ENCODE results near the gene DLGAP1. TPM values are rescaled to one million over a fixed set of nuclear protein-coding genes. Genes with fewer than 3 reads are reported as not detected.

DLGAP1 gene
- total RNA-seq, 1 experiment from 2014 or later, result 10.1 TPM

GRCh38 chr18:3816610-3817363 is 638.3 kb downstream of the DLGAP1 start:
- no peak for DNase-seq
- Histone ChIP-seq H3K36me3 (replicated peaks; ENCODE audit: control insufficient read depth, insufficient read depth, low read length) (no peaks in the 10 kb centered on the region; the same call in 1 of the 2 replicates), H3K4me3 (ENCODE audit: insufficient read depth, low read depth, low read length) (no peak overlapping the region), H3K27me3 (ENCODE audit: control insufficient read depth, insufficient read depth, low read length) (no peaks in the 10 kb centered on the region)

- Histone ChIP-seq H3K27me3 (ENCODE audit: control insufficient read depth, insufficient read depth, low read length) (no peaks in the 10 kb centered on the region), H3K4me3 (ENCODE audit: insufficient read depth, low read depth, low read length) (no peak overlapping the region), H3K36me3 (replicated peaks; ENCODE audit: control insufficient read depth, insufficient read depth, low read length) (no peaks in the 10 kb centered on the region; the same call in 1 of the 2 replicates)
- DNase-seq, result no peak
Measured at GRCh38 chr18:3815991-3816390, 639.1 kb downstream of the DLGAP1 start.

GRCh38 chr18:3814816-3815215 is 640.3 kb downstream of the DLGAP1 start:
- H3K4me3 ChIP-seq (ENCODE audit: insufficient read depth, low read depth, low read length), result no peak overlapping the region
- H3K36me3 ChIP-seq (replicated peaks; ENCODE audit: control insufficient read depth, insufficient read depth, low read length), result no peaks in the 10 kb centered on the region; the same call in 1 of the 2 replicates
- no peak for DNase-seq
- no peaks in the 10 kb centered on the region for H3K27me3 ChIP-seq (ENCODE audit: control insufficient read depth, insufficient read depth, low read length)

GRCh38 chr18:3810296-3810695 is 644.8 kb downstream of the DLGAP1 start:
- H3K36me3 ChIP-seq (replicated peaks; ENCODE audit: control insufficient read depth, insufficient read depth, low read length), result no peaks in the 10 kb centered on the region; the same call in 1 of the 2 replicates
- no peaks in the 10 kb centered on the region for H3K27me3 ChIP-seq (ENCODE audit: control insufficient read depth, insufficient read depth, low read length)
- no peak for DNase-seq

GRCh38 chr18:3808985-3809780 is 645.9 kb downstream of the DLGAP1 start:
- no peaks in the 10 kb centered on the region for H3K27me3 ChIP-seq (ENCODE audit: control insufficient read depth, insufficient read depth, low read length)
- DNase-seq, result no peak
- H3K36me3 ChIP-seq (replicated peaks; ENCODE audit: control insufficient read depth, insufficient read depth, low read length), result no peaks in the 10 kb centered on the region; the same call in 1 of the 2 replicates
- H3K4me3 ChIP-seq (ENCODE audit: insufficient read depth, low read depth, low read length), result no peak overlapping the region

More at GRCh38 chr18:3810296-3810695, 644.8 kb downstream of the DLGAP1 start:
- H3K4me3 ChIP-seq (ENCODE audit: insufficient read depth, low read depth, low read length), result no peak overlapping the region

- no peaks in the 10 kb centered on the region for H3K27me3 ChIP-seq (ENCODE audit: control insufficient read depth, insufficient read depth, low read length)
- no peaks in the 10 kb centered on the region for H3K36me3 ChIP-seq (replicated peaks; ENCODE audit: control insufficient read depth, insufficient read depth, low read length)
- H3K4me3 ChIP-seq (ENCODE audit: insufficient read depth, low read depth, low read length), result no peak overlapping the region
- DNase-seq, result no peak
Measured at GRCh38 chr18:3806656-3807055, 648.5 kb downstream of the DLGAP1 start.

DNA sequence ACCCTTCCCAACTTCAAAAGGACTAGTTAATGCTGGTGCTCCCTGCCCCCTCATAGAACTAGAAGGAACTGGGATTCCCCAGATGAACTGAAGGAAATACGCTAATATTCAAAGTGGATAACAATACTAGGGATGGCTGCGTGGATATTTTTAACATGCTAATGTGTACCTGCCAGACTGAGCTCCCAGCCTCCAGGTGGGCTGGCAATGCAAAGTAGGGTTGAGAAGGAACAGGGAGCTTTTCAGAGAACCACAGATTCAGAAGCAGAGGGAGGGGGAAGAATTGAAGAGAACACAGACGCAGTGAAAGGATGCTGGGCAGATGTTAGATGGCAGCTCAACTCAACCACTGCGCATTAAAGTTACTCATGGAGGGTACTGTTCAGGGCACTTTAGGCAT is 650.8 kb downstream of the DLGAP1 start:
- H3K36me3 ChIP-seq (replicated peaks; ENCODE audit: control insufficient read depth, insufficient read depth, low read length), result no peaks in the 10 kb centered on the region
- DNase-seq, result no peak

DNA sequence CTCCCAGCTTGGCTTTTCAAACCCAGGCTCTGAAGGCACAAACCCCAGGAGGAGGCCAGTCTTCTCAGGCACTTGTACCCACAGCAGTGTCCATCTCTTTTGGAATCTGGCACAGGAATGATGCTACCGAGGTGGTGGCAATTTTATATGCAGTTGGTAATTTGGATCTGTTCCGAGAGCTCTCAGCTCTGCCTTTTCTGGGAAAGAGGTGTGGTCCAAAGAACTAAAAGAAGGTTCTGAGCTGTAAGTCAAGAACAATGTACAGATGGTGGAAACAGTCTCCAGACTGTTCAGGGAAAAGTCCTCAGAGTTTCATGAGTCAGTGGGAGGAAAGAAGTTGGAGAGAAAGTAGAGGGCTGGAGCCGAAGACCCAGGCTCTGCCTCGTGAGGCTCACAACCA is 651.8 kb downstream of the DLGAP1 start:
- no peak for DNase-seq
- H3K27me3 ChIP-seq (ENCODE audit: control insufficient read depth, insufficient read depth, low read length), result no peaks in the 10 kb centered on the region
- no peaks in the 10 kb centered on the region for H3K36me3 ChIP-seq (replicated peaks; ENCODE audit: control insufficient read depth, insufficient read depth, low read length)
- no peak overlapping the region for H3K4me3 ChIP-seq (ENCODE audit: insufficient read depth, low read depth, low read length)

More for the DNA sequence above, 650.8 kb downstream of the DLGAP1 start:
- no peak overlapping the region for H3K4me3 ChIP-seq (ENCODE audit: insufficient read depth, low read depth, low read length)
- no peaks in the 10 kb centered on the region for H3K27me3 ChIP-seq (ENCODE audit: control insufficient read depth, insufficient read depth, low read length)

GRCh38 chr18:3799515-3799914 is 655.6 kb downstream of the DLGAP1 start:
- no peaks in the 10 kb centered on the region for H3K27me3 ChIP-seq (ENCODE audit: control insufficient read depth, insufficient read depth, low read length)
- no peak for DNase-seq
- H3K36me3 ChIP-seq (replicated peaks; ENCODE audit: control insufficient read depth, insufficient read depth, low read length), result no peaks in the 10 kb centered on the region
- no peak overlapping the region for H3K4me3 ChIP-seq (ENCODE audit: insufficient read depth, low read depth, low read length)

GRCh38 chr18:3798032-3798431 is 657.1 kb downstream of the DLGAP1 start:
- DNase-seq, result no peak
- H3K36me3 ChIP-seq (replicated peaks; ENCODE audit: control insufficient read depth, insufficient read depth, low read length), result no peaks in the 10 kb centered on the region
- H3K4me3 ChIP-seq (ENCODE audit: insufficient read depth, low read depth, low read length), result no peak overlapping the region
- no peaks in the 10 kb centered on the region for H3K27me3 ChIP-seq (ENCODE audit: control insufficient read depth, insufficient read depth, low read length)

GRCh38 chr18:3796434-3796833 is 658.7 kb downstream of the DLGAP1 start:
- Histone ChIP-seq H3K4me3 (ENCODE audit: insufficient read depth, low read depth, low read length) (no peak overlapping the region), H3K27me3 (ENCODE audit: control insufficient read depth, insufficient read depth, low read length) (no peaks in the 10 kb centered on the region), H3K36me3 (replicated peaks; ENCODE audit: control insufficient read depth, insufficient read depth, low read length) (no peaks in the 10 kb centered on the region)
- DNase-seq, result no peak

DNA sequence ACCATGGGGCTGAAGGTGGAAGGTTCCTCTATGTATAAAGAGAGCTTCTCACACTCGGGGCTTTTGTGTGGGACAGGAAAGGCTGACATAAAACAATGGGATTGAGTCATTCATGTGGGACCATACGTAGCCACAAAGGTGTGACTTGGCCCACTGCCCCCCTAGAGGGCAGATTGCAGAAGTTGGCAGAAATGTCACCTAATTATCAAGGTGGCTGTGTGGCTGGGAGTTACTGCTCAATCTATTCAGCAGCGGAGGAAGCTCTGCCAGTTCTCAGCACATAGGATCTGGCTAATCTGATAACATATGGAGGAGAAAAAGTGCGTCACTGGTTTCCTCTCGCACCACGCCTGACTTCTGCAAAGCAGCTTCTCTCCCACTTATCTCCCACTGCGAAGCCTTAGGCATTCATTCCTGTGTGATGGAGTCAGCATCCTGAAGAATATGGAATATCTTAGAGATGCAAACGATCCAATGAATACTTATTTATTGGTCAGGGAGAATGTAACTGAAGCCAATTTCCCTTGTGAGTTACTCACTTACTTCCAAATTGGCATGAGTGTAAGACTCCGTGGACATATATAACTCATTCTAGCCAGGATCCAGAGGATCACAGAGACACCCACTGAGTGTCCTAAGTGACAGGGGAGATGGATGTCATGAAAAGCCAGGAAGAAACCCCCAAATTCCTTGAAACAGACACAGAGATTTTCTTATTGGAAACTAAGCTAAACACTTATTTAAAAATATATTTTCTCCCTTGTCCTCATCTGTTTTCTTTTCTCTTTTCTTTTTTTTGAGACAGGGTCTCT is 660.4 kb downstream of the DLGAP1 start:
- Histone ChIP-seq H3K27me3 (ENCODE audit: control insufficient read depth, insufficient read depth, low read length) (no peaks in the 10 kb centered on the region), H3K36me3 (replicated peaks; ENCODE audit: control insufficient read depth, insufficient read depth, low read length) (no peaks in the 10 kb centered on the region), H3K4me3 (ENCODE audit: insufficient read depth, low read depth, low read length) (no peak overlapping the region)
- DNase-seq, result no peak

- H3K27me3 ChIP-seq (ENCODE audit: control insufficient read depth, insufficient read depth, low read length), result no peaks in the 10 kb centered on the region
- H3K36me3 ChIP-seq (replicated peaks; ENCODE audit: control insufficient read depth, insufficient read depth, low read length), result no peaks in the 10 kb centered on the region
- no peak for DNase-seq
Measured at GRCh38 chr18:3793545-3793944, 661.6 kb downstream of the DLGAP1 start.

DNA sequence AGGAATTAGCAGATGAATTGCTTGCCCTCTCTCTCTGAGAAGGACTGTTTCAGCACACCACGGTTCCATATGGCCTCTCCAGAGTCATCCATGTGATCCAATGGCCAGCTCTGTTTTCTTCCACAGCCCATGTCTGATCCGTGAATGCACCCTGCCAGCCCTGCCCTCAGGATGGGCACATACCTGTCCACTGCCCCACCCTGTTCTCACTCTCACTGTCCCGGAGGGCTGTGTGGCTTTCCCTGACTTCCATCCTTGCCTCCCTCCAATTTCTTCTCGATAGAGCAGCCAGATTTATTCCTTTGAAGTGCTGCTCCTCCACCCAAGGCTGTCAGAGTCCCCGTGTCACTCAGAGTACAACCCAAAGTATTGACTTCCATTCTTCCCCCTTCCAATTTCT is 662.0 kb downstream of the DLGAP1 start:
- no peak overlapping the region for H3K4me3 ChIP-seq (ENCODE audit: insufficient read depth, low read depth, low read length)
- H3K27me3 ChIP-seq (ENCODE audit: control insufficient read depth, insufficient read depth, low read length), result no peaks in the 10 kb centered on the region
- no peak for DNase-seq
- H3K36me3 ChIP-seq (replicated peaks; ENCODE audit: control insufficient read depth, insufficient read depth, low read length), result no peaks in the 10 kb centered on the region

More at GRCh38 chr18:3793545-3793944, 661.6 kb downstream of the DLGAP1 start:
- no peak overlapping the region for H3K4me3 ChIP-seq (ENCODE audit: insufficient read depth, low read depth, low read length)

Data from H7 (cell line).